Stimulated activated CD8-positive, alpha-beta memory T cell treated with anti-CD3 and anti-CD28 coated beads, Interleukin-15, amount 100 ng/mL, for 4 hours (primary cell): Measurements from ENCODE around the gene MOSMO.

ENCODE experiments used
- DNase-seq, 2 donors: peaks; one replicate each; pipeline ENCODE4 v3.0.0-alpha.2; 2020; ENCODE audit warnings: low read depth in 2 of 2

MOSMO gene

DNA sequence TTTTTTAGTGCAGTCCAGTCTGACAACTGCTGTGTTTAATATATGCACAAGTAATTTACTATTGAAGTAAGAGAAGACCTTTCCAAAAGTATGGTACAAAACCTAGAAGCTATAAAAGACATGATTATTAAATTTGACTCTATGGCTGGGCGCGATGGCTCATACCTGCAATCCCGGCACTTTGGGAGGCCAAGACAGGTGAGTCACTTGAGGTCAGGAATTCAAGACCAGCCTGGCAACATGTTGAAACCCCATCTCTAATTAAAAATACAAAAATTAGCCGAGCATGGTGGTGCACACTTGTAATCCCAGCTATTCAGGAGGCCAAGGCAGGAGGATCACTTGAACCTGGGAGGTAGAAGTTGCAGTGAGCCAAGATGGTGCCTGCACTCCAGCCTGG lies 43.1 kb downstream of the MOSMO start:
- no peak for DNase-seq

DNA sequence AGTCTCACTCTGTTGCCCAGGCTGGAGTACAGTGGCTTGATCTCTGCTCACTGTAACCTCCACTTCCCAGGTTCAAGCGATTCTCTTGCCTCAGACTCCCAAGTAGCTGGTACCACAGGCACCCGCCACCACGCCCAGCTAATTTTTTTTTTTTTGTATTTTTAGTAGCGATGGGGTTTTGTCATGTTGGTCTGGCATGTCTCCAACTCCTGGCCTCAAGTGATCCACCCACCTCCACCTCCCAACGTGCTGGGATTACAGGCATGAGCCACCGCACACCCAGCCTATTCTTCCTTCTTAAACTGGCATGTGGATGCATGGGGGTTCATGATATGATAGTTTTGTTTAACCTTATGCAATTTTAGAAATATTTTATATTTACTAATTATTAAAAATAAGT lies 45.1 kb downstream of the MOSMO start:
- DNase-seq: no peak

DNA sequence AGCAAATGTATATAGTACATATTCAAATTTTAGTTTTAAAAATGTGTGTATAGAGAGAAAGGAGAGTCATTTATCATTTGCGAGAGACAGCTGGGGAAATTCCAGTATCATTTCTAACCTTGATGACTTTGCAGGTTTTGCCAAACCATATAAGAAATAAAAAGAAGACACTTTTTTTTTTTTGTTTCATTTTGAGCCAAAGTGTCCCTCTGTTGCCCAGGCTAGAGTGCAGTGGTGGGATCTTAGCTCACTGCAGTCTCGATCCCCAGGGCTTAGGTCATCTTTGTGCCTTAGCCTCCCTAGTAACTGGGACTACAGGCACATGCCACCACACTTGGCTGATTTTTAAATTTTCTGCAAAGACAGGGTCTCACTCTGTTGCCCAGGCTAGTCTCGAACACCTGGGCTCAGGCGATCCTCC lies 46.0 kb downstream of the MOSMO start:
- no peak for DNase-seq

DNA sequence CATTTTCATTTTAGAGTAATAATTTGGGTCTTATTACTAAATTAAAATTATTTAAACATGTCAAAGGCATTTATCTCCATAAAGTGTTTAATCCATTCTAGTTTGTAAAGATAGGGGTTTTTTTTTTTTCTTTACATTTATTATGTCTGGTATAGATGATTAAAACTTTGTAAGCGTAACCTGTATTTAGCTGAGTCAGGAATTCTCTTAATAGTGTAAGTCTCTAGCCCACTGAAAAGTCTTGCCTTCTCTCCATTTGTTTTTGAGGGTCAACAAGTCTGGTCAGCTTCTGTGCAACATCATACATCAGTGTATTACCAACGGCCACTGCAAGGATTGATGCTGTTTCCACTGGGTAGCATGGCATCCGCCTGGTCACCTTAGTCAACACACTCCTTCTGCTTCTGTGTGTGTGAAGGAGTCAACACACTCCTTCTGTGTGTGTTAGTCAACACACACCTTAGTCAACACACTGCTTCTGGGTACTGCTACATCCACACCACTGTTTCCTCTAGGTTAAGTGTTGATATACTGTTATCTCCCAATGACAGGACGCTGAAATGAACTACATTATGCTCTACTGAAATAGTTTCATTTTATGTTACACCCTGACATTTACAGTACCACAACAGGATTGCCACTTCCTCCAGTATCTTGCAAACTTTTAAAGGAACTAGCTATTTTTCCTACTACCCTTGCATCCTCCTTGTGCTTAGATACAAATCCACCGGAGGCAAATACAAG lies 47.1 kb downstream of the MOSMO start:
- no peak for DNase-seq

DNA sequence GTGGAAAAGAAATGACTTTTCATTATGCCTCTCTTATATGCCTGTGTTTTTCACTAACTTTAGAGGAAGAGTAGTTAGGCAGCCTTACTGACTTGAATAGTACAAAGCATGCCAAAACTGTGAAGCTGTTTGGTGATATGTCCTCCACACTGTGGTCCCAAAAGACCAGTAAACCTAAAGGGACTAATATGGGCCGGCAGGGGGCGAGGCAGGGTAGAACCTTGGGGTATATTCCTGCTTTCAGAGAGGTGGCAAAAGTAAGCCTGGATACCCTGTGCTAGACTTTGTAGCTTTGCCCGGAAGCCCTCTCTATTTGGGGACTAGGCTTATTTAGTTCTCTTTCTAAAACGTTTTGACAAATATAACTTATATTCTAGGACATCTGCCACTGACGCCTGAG lies 48.0 kb downstream of the MOSMO start:
- no peak for DNase-seq

DNA sequence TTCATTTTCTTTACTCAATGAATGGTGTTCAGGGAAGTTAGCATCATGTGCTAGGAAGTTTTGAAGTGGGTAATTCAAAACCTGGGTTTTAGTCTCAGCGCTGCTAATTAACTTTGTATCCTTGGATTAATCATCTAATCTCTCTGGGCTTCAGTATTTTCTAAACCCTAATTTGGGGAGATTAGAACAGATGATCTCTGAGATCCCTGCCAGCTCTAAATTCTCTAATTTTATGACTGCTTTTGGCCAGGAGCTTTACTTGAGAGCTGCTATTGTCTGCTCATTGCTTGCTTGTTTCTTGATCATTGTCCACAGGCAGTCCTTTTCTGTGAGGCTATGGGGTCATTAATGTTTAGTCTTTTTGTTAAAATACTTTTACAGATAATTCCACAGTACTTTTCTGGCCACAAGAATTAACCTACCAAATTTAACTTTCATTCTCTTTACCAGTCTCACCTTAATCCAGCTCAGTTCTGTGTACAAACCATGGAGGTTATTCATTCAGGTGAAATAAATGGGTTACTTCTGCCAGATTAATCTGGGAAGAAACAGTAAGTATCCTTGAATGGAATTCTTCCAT lies 56.1 kb downstream of the MOSMO start:
- no peak for DNase-seq

DNA sequence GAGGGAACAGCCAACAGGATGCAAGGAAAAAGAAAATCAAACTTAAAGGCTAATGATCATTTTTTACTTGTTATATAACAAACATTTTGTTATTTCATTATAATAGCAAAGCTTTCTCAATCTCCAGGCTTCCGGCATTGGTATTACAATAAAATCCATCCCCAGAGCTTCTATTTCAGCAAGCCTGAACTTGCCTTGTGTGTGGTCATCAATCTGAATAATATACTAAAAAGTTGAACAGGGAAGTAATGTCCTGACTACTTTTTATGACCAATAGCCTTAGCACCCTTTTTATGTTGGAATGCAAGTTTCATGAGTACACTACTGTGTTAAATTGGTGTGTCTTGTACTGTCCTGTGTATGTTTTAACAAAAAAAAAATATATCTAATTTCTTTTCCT lies 57.3 kb downstream of the MOSMO start:
- DNase-seq: no peak

DNA sequence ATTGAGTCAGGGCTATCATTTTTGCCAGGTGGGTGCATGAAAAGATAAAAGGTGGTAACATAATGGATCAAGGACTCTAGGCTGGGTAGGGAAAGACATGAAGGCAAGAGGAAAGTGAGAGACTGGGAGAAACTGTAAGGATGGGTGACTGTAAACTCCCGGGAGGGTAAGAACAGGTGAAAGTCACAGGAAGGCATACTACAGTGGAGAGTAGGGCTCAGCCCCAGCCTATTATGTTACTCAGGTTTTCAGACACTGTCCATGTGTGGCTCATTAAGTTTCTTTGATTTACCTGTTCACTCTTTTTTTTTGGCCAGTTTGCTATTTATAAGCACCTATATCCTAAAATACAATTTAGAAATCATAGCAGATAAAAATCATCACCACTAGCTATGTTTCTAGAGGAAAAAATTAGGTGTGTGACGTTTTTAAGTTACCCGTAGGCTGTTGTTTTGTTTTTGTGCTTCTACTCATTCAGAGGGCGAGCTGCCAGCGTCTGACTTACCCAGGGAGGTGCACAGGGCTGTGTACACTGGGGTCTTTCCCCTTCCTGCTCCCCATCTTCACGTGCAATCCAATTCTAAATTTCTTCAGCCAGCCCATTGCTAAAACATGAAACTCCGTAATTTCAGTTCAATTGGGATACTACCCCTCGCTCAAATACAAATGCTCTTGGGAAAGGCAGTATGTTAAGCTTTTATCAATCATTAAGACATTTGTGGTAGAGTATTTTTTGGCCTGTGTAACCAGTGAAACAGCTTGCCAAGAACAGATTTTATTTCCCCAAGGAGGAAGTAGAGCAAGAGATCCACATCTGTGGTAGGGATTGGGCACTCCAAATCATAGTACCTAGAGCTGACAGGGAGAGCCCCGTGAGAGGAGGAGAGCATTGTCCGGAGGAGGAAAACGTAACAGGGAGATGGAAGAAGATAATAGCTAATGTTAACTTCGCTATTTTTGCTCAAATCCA lies 62.7 kb downstream of the MOSMO start:
- no peak for DNase-seq

DNA sequence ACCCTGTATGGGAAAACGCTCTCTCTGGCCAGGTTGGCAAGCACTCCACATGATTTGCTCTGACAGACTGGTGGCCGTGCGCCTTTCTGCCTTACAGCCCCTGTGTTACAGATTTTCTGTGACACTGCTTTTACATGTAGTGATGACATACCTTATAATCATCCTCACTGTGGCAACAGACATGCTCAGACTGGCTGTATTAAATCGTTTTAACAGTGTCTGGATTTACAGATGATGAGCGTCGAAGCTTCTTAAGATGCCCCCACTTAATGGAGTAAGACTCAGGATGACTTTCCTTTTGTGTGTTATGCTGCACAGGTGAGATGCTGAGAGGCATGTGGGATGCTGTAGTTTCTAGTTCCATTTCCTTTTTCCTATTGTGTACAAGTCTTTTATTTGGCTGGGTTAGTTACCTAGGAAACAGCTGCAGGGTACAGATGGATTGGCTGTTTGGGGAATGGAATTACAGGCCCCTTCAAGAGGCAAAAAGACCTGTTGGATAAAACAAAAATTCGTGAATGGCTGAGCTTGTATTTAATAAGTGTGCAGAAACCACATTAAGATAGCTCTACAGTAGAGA lies 63.5 kb downstream of the MOSMO start:
- no peak for DNase-seq

DNA sequence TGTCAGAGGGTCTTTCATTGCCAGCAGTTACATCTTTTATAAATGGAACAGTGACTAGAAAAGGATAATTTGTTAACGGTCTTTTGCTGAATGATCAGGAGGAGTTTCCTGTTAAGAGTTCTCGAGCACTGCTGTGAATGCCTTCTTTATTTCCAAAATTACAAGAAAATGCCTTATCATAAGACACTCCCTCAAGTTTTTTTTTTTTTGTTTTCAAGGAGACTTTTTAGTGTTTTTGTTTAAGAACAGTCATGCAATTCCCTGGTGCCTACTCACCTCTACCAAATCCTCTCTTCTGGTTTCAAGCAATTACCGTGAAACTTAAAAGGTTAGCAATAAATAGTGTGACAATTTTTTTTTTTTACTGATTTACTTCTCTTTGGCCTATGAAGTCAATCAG lies 65.4 kb downstream of the MOSMO start:
- DNase-seq: no peak

DNA sequence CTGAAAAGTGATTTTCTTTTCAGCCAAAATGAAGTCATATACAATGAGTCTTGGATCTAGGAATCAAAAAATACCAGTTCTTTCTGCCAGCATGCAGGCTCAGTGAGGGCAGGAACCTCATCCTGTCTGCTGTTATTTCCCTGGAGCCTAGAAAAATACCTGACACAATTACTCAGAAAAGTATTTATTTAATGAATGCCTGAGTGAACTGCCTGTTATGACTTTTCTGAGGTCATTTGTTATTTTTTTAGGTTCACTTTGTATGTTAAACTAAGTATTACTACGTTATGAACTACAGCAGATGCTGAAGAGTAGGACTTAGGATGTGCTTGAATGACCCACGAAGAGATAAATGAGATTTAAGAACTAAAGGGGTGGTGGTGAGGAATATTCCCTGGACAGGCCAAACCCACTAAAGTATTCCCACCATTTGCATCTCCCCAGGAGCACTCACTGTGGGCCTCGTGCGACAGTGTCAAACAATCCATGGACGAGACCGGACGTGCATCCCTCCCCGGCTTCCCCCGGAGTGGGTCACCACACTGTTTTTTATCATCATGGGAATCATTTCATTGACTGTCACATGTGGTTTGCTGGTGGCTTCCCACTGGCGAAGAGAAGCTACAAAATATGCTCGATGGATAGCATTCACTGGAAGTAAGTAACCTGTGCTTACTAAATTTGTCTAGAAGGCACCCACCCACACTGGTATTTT lies 67.3 kb downstream of the MOSMO start:
- DNase-seq: no peak

DNA sequence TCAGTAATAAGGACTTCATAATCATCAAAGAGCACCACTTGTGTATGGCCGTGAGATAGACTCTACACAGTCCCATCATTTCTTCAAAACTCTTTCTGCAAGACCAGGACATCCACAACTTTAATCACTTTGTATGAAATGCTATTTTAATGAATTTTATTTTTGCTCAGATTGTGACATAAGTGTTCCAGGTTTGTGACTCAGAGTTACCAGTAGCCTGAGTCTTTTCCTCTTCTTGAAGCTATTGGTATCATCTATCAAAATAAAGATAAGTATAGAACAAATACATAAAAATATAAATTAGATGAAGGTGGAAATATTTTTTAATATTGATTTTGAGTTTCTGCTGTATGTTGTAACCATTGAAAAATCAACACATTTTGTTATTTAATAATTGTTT lies 67.9 kb downstream of the MOSMO start:
- DNase-seq: no peak

DNA sequence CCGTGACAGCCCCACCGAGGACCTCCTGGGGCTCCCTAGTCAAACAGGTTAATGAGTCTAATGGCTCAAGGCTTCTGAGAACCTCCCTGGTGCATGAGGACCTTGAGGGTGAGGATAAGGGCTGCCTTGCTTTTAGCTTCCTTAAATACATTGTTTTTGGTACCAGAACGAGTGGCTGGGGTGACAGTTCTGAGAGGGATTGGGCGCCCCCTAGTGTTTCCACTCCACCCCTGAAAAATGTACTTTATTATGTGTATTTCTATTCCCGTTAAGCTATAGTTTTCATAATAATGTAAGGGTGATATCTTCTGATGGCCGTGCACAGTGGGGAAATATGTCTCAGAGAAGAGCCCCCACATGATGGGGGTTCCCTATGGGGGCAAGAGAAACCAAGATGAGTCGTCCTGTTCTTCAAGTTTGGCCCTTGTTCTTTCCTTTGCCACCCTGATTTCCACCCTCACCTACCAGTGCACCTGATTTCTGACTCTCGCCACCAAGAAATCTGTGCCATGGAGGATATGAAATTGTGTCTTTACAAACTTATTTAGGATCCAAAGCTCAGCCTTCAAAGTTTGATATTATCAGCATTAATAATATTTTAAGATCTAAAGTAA lies 69.9 kb downstream of the MOSMO start:
- peak; percentile 17 to 36 for DNase-seq

DNA sequence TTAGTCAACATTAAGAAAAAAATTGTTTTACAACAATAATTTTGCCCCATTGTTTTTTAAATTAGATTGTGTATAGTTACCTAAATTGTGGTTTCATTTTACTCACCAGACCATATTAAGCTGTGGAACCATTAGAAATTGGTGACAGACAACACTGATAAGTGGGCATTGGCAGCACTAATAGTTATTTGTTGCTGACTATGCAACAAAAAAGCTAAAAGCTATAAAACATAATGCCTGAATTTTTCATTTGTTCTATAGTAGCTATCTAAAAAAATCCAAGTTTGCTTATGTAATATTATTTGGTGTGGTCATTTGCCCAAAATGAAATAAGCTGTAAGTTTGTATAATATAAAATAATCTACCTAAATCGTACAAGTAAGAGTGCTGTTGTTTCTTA lies 70.7 kb downstream of the MOSMO start:
- no peak for DNase-seq

DNA sequence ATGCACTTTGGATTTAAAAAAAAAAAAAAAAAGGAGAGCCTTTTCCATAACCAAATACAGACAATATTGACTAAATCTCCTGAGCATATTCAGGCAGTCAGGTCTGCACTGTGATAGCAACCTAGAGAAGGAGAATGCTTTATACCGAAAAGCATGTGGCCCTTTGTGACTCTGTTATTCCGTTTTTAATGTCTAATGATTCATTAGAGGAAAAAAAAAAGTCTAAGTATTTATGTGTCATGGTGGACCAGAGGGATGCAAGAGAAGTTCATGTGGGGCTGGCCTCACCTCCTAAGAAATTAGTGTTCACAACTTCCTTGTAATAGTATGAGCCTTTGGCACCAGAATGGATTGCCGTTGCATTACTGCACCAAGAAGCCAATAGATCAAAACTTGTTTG lies 73.1 kb downstream of the MOSMO start:
- no peak for DNase-seq

DNA sequence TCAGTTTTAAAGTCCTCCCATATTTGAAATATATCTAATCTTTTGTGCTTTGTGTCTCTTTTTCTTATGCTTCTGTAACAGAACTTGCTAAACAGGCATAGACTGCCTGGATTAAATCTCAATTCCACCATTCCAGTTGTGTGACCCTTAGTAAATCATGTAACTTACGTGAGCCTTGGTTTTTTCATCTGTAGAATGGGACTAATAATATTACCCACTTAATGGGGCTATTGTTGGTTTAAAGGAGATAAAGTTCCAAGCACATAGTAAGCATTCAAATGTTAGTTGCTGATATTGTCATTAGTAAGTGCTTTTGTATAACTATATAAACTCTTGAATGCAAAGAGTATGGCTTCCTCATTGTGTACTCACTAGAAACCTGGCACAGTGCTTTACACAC lies 78.5 kb downstream of the MOSMO start:
- no peak for DNase-seq

DNA sequence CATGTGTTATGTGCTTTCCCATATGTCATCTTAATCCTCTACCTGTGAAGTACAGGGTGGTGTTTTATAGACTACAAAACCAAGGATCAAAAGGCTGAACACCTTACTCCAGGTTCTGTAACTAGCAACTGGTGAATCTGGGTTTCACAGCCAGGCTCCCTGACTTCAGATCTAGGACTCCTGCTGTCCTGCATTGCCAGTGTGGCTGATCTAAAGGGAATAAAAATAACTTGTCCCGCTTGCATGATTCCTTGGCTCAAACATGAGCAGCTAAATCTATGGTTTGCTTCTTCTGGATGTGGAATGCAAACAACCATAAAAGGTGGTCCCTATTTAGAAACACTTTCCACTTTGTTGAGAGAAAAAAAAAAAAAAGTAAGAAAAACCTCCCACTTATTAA lies 80.7 kb downstream of the MOSMO start:
- DNase-seq: no peak

DNA sequence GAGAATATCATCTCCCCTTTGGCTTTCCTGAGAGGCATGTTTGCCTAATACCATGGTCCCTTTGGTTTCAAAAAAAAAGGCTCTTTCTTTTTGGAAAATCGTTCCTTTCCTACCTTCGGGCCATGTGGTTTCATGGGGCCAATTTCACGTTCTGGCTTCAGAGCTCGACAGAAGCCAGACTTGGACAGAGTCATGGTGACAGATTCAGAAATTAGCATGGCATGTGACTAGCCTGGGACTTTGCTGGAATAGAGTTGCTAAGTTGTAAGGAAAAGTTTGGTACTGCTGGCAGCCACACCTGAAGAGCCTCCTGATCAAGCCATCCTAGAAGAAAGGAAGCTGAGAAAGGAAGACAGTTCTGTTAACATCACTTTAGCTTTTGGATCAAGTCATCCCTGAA lies 82.0 kb downstream of the MOSMO start:
- DNase-seq: no peak

DNA sequence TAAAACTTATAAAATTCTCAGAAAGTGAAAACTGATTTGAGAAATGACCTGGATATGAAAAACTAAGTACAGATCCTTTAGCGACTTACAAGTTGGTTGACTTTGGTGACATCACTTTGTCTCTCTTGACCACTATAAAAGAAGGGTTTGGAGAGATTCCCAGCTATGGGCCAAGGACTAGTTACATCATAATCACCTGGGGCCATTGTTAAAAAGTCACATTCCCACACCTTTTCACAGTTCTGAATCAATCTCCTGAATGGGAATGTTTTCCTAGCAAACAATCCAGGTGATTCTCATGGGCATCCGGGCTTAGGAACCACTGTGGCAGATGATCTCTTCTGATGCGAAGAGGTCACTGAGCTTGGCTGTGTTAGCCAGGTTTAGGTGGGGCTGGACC lies 83.8 kb downstream of the MOSMO start:
- no peak for DNase-seq

DNA sequence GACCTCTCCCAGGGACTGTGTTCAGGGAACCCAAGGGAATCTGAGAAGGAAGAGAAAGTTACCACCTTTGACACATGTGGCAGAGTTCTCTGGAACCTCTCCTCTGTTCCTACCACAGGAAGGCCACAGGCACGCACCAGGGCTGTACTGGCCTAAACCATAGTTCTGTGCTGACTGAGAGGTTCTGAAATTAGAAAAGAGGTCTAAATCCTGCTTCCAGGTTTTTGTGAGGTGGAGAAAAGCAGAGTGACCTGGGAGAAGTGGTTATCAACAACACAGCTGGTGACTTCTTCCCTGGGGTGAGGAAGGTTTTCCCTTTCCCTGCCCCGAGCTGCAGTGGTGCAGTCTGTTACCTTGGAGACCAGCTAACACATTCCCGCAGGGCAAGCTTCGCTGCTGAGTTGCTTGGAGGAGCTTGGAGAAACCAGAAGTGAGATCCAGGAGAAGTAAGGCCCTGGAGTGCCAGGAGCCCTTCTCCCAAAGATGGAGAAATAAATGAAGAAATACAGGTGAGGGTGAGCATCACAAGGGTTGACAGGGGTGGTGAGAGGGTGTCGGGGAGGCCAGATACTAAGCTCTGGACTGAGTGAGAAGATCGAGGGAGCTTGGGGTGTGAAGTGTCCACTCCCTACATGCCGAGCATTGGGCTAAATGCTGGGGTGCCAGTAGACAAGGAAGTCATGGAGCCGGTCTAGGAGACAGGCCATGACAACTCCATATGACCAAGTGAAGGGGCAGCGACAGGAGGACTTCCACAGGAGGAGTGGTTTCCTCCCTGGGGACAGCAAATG lies 84.4 kb downstream of the MOSMO start, which contains the start of gene VWA3A:
Gene VWA3A (plus strand): TSS at position 399 of the 791 bp plus-strand sequence. CDS start 97 bp downstream, at position 496.
- no peak for DNase-seq
